Measurements from ENCODE around the gene PRR35. TPM values are rescaled to one million over a fixed set of nuclear protein-coding genes. Genes with fewer than 3 reads are reported as not detected.

The PRR35 gene
- total RNA-seq, 2 donors from 2014 or later: 0.42 TPM; not detected in 1

DNA sequence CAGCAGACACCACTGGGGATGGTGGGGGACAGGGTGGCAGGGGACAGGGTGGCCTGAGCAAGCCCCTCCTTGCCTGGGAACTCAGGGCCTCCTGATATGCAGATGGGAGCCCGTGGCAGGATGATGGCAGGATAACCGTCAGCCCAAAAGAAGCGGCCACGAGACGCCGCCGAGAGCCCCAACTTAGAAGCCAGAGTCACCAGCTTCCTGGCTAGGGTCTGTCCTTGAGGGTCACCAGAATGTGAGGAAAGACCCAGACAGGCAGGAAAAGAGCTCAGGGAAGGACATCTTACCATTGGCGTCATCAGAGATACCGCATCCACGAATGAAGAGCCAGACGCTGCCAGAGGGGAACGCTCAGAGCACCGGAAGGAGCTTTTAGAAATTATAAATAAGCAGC is 49.1 kb downstream of the PRR35 start:
- H3K9me3 ChIP-seq: no peaks in the 10 kb centered on the region
- H3K27me3 ChIP-seq (replicated peaks; ENCODE audit: insufficient read depth): no peaks in the 10 kb centered on the region
- DNase-seq (ENCODE audit: low spot score) (no peak), ATAC-seq (ENCODE audit: insufficient number of reproducible peaks, low FRiP score, low read depth) (no peak)
- no peak overlapping the region for H3K27ac ChIP-seq
- no peak for TF ChIP-seq CTCF (IDR thresholded peaks at IDR 0.05)
- no peaks in the 10 kb centered on the region for H3K4me1 ChIP-seq (ENCODE audit: control insufficient read depth in 1 of 2, low read depth in 2 of 2)
- H3K4me3 ChIP-seq: no peak overlapping the region
- no peaks in the 10 kb centered on the region for H3K36me3 ChIP-seq

- Histone ChIP-seq H3K4me3 (no peak overlapping the region), H3K27me3 (replicated peaks; ENCODE audit: insufficient read depth) (no peaks in the 10 kb centered on the region), H3K36me3 (no peaks in the 10 kb centered on the region), H3K27ac (no peak overlapping the region), H3K9me3 (no peaks in the 10 kb centered on the region), H3K4me1 (ENCODE audit: control insufficient read depth in 1 of 2, low read depth in 2 of 2) (no peaks in the 10 kb centered on the region)
- TF ChIP-seq CTCF (IDR thresholded peaks at IDR 0.05): no peak
- DNase-seq (ENCODE audit: low spot score) (no peak), ATAC-seq (ENCODE audit: insufficient number of reproducible peaks, low FRiP score, low read depth) (no peak)
These were observed 49.8 kb downstream of the PRR35 start for GRCh38 chr16:609984-610383.

DNA sequence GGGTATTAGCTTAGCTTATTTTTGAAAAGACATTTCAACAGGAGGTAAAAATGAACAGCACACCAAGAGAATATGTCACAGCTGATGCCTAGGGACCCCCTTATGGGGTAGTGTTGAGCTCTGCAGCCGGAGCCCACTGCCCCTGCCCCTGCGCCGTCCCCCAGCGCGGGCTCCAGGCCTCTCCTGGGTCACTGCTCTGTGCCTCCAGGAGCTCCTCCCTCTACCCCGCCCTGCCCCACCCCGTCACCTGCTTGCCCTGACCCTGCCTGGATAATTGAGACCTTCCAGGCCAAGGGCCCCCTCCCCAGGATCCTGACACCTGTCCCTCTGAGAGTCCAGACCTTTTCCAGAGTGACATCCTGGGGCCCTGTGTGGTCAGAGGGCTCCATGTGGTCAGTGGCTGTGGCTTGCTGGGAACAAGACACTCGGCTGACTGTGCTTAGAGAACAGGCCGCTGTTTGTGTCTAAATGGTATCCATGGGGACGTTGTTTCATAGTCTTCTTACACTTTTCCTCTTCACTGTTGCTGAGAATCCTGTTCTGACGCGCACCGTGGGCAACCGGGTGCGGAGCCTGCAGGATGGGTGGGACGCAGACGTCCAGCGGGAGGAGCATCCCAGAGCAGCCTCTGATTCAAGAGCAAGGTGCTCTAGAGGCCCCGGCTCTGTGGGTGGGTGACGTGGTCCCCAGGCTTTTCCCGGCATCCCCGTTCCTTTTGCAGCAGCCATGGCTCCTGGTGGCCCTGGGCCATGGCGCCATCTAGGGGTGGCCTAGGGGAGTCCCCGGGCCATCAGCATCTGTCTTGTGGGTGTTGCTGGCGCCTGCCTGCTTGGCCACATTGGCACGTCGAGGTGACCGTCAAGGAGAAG is 50.6 kb downstream of the PRR35 start:
- Histone ChIP-seq H3K36me3 (no peaks in the 10 kb centered on the region), H3K4me1 (ENCODE audit: control insufficient read depth in 1 of 2, low read depth in 2 of 2) (no peaks in the 10 kb centered on the region), H3K27ac (no peak overlapping the region), H3K4me3 (no peak overlapping the region), H3K9me3 (no peaks in the 10 kb centered on the region), H3K27me3 (replicated peaks; ENCODE audit: insufficient read depth) (no peaks in the 10 kb centered on the region)
- DNase-seq (ENCODE audit: low spot score) (no peak), ATAC-seq (ENCODE audit: insufficient number of reproducible peaks, low FRiP score, low read depth) (no peak)
- TF ChIP-seq CTCF (IDR thresholded peaks at IDR 0.05): peak; percentile 38

GRCh38 chr16:615122-615521 is 54.9 kb downstream of the PRR35 start:
- H3K27me3 ChIP-seq (replicated peaks; ENCODE audit: insufficient read depth): no peaks in the 10 kb centered on the region
- H3K27ac ChIP-seq: no peak overlapping the region
- no peak overlapping the region for H3K4me3 ChIP-seq
- ATAC-seq (ENCODE audit: insufficient number of reproducible peaks, low FRiP score, low read depth): no peak
- H3K9me3 ChIP-seq: no peaks in the 10 kb centered on the region
- H3K4me1 ChIP-seq (ENCODE audit: control insufficient read depth in 1 of 2, low read depth in 2 of 2): no peaks in the 10 kb centered on the region
- no peak for DNase-seq (ENCODE audit: low spot score)
- H3K36me3 ChIP-seq: no peaks in the 10 kb centered on the region
- no peak for TF ChIP-seq CTCF (IDR thresholded peaks at IDR 0.05)

Other genes with a start within 250 kb of the PRR35 start
- gene AXIN1, start 207.7 kb upstream of the PRR35 start, total RNA-seq: 10 to 100 TPM; 20.0 to 27.2 TPM
- 10 to 100 TPM; 33.2 to 59.2 TPM for gene MRPL28, start 189.9 kb upstream of the PRR35 start, total RNA-seq
- 10 to 100 TPM; 38.7 to 55.4 TPM for gene PGAP6, start 178.4 kb upstream of the PRR35 start, total RNA-seq
- gene NME4, start 163.2 kb upstream of the PRR35 start, total RNA-seq: 10 to 100 TPM; 68.7 to 91.2 TPM
- 10 to 100 TPM; 24.1 to 25.6 TPM for gene DECR2, start 158.5 kb upstream of the PRR35 start, total RNA-seq
- gene RAB11FIP3, start 134.7 kb upstream of the PRR35 start, total RNA-seq: 10 to 100 TPM; 70.1 to 71.1 TPM
- gene CAPN15, start 32.7 kb upstream of the PRR35 start, total RNA-seq: 10 to 100 TPM; 46.2 to 96.6 TPM
- 1 to 10 TPM; 2.0 to 3.2 TPM for gene NHLRC4, start 6.6 kb downstream of the PRR35 start, total RNA-seq
- 10 to 100 TPM; 54.2 to 80.1 TPM for gene PIGQ, start 9.6 kb downstream of the PRR35 start, total RNA-seq
- 10 to 100 TPM; 19.0 to 25.9 TPM for gene RAB40C, start 29.7 kb downstream of the PRR35 start, total RNA-seq
- 1 to 10 TPM in 1 of 2 donors, under 1 TPM in 1; 0.92 to 1.2 TPM for gene WFIKKN1, start 70.6 kb downstream of the PRR35 start, total RNA-seq
- gene METTL26, start 75.9 kb downstream of the PRR35 start, total RNA-seq: 100 to 1,000 TPM in 1 of 2 donors, 10 to 100 TPM in 1; 83.4 to 217 TPM
- gene MCRIP2, start 81.4 kb downstream of the PRR35 start, total RNA-seq: 10 to 100 TPM; 12.2 to 42.2 TPM
- gene WDR90, start 89.0 kb downstream of the PRR35 start, total RNA-seq: 10 to 100 TPM; 22.7 to 39.4 TPM
- 10 to 100 TPM; 62.0 to 80.4 TPM for gene RHOT2, start 107.7 kb downstream of the PRR35 start, total RNA-seq
- gene RHBDL1, start 115.3 kb downstream of the PRR35 start, total RNA-seq: 1 to 10 TPM in 1 of 2 donors, under 1 TPM in 1; 0.42 to 8.0 TPM
- gene STUB1, start 120.0 kb downstream of the PRR35 start, total RNA-seq: 100 to 1,000 TPM; 103 to 145 TPM
- gene JMJD8, start 123.9 kb downstream of the PRR35 start, total RNA-seq: 100 to 1,000 TPM in 1 of 2 donors, 10 to 100 TPM in 1; 98.7 to 128 TPM
- gene WDR24, start 130.0 kb downstream of the PRR35 start, total RNA-seq: 10 to 100 TPM; 10.7 to 13.5 TPM
- not detected for gene FBXL16, start 145.4 kb downstream of the PRR35 start, total RNA-seq
- gene METRN, start 154.7 kb downstream of the PRR35 start, total RNA-seq: 10 to 100 TPM; 28.9 to 58.9 TPM
- 10 to 100 TPM; 29.7 to 46.7 TPM for gene ANTKMT, start 160.8 kb downstream of the PRR35 start, total RNA-seq
- gene CCDC78, start 166.0 kb downstream of the PRR35 start, total RNA-seq: under 1 TPM; 0.92 to 0.95 TPM
- gene HAGHL, start 166.7 kb downstream of the PRR35 start, total RNA-seq: 1 to 10 TPM; 6.4 to 8.1 TPM
- gene CIAO3, start 180.6 kb downstream of the PRR35 start, total RNA-seq: 10 to 100 TPM; 27.0 to 30.3 TPM
- gene MSLN, start 200.3 kb downstream of the PRR35 start, total RNA-seq: 1 to 10 TPM in 1 of 2 donors, not detected in 1; 1.3 TPM
- 10 to 100 TPM; 12.3 to 13.9 TPM for gene RPUSD1, start 228.0 kb downstream of the PRR35 start, total RNA-seq
- 10 to 100 TPM; 10.2 to 15.4 TPM for gene CHTF18, start 228.2 kb downstream of the PRR35 start, total RNA-seq
- not detected for gene GNG13, start 240.3 kb downstream of the PRR35 start, total RNA-seq

All from thoracic aorta (tissue), 2 donors.